WERI-Rb-1 (cell line): ENCODE measurements around the gene TNFAIP8L1.

Source experiments
- DNase-seq: peaks from one replicate; pipeline ENCODE4 v3.0.0-alpha.2; 2020
- H3K27ac ChIP-seq: fragments of 250-450 bp; sonication (Bioruptor Pico); 2 replicates; pipeline ENCODE4 v1.5.1; 2020; ENCODE audit warnings: mild to moderate bottlenecking, moderate library complexity
- H3K27me3 ChIP-seq: fragments of 250-450 bp; sonication (Bioruptor Pico); 2 replicates; pipeline ENCODE4 v1.5.1; 2021; ENCODE audit warnings: mild to moderate bottlenecking, low read depth, moderate library complexity; ENCODE audit not compliant: insufficient read depth, severe bottlenecking
- H3K36me3 ChIP-seq: fragments of 250-450 bp; sonication (Bioruptor Pico); 2 replicates; pipeline ENCODE4 v1.5.1; 2020; ENCODE audit warnings: mild to moderate bottlenecking, moderate library complexity
- H3K4me3 ChIP-seq: 2 replicates; pipeline ENCODE4 v1.5.1; 2011; ENCODE audit warnings: low read depth, mild to moderate bottlenecking, control low read depth, low read length
- H3K9me3 ChIP-seq: fragments of 250-450 bp; sonication (Bioruptor Pico); 2 replicates; pipeline ENCODE4 v1.5.1; 2021; ENCODE audit warnings: mild to moderate bottlenecking, moderate library complexity; ENCODE audit not compliant: severe bottlenecking
- CTCF ChIP-seq: IDR thresholded peaks from 2 replicates; pipeline ENCODE4 v1.5.1; 2011; ENCODE audit warnings: low read depth, mild to moderate bottlenecking, control low read depth, inconsistent platforms, low read length

TNFAIP8L1 gene

GRCh38 chr19:4619668-4620294 is 19.5 kb upstream of the TNFAIP8L1 start:
- no peak overlapping the region for H3K27ac ChIP-seq
- H3K4me3 ChIP-seq: no peak overlapping the region
- TF ChIP-seq CTCF: 0 out of 2 replicates have a peak, but pooled peaks have one; percentile 14
- no peaks in the 10 kb centered on the region for H3K27me3 ChIP-seq
- H3K9me3 ChIP-seq: no peaks in the 10 kb centered on the region
- DNase-seq: no peak
- H3K36me3 ChIP-seq: no peaks in the 10 kb centered on the region

DNA sequence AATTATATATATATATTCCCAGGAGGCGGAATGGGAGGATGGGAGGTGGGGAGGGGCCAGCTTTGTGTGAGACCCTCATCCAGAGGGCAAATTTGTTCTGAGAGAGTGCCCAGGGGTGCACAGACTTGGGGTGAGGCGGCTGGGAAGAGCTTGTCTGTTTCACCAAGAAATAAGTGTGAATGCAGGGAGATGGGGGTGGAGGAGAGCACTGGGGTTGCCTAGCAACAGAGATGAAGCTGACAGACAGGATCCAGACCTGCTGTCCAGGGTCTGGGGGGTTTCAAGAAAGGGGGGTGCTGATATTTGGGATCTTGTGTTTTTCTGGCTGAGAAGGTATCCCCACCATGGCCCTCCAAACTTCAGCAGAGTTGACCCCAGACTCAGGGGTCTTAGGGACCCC is 18.6 kb upstream of the TNFAIP8L1 start:
- Histone ChIP-seq H3K27me3 (no peaks in the 10 kb centered on the region), H3K27ac (no peak overlapping the region), H3K4me3 (no peak overlapping the region), H3K36me3 (no peaks in the 10 kb centered on the region), H3K9me3 (no peaks in the 10 kb centered on the region)
- no peak for DNase-seq
- TF ChIP-seq CTCF: no peak

GRCh38 chr19:4622695-4623421 is 16.5 kb upstream of the TNFAIP8L1 start:
- Histone ChIP-seq H3K27me3 (no peaks in the 10 kb centered on the region), H3K27ac (no peak overlapping the region), H3K9me3 (no peaks in the 10 kb centered on the region), H3K4me3 (no peak overlapping the region), H3K36me3 (no peaks in the 10 kb centered on the region)
- TF ChIP-seq CTCF: 0 out of 2 replicates have a peak, but pooled peaks have one; percentile 15
- peak; percentile 59 for DNase-seq

DNA sequence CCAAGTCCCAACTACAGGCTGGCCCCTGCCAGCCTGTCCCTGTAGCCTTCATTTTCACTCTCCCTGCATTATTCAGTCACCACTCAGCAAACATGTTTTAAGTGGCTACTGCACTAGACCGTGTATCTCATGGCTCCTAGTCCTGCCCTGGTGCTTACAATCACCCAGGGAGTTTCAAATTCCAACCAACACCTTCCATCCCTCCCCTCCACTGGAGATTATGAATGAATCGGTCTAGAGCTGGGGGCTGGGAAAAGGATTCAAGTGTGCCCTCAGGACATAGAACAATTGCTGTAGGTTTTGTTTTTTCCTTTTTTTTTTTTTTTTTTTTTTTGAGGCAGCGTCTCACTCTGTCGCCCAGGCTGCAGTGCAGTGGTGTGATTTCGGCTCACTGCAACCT is 15.0 kb upstream of the TNFAIP8L1 start:
- TF ChIP-seq CTCF: no peak
- Histone ChIP-seq H3K27me3 (no peaks in the 10 kb centered on the region), H3K4me3 (no peak overlapping the region), H3K36me3 (no peaks in the 10 kb centered on the region), H3K9me3 (no peaks in the 10 kb centered on the region), H3K27ac (no peak overlapping the region)
- no peak for DNase-seq

DNA sequence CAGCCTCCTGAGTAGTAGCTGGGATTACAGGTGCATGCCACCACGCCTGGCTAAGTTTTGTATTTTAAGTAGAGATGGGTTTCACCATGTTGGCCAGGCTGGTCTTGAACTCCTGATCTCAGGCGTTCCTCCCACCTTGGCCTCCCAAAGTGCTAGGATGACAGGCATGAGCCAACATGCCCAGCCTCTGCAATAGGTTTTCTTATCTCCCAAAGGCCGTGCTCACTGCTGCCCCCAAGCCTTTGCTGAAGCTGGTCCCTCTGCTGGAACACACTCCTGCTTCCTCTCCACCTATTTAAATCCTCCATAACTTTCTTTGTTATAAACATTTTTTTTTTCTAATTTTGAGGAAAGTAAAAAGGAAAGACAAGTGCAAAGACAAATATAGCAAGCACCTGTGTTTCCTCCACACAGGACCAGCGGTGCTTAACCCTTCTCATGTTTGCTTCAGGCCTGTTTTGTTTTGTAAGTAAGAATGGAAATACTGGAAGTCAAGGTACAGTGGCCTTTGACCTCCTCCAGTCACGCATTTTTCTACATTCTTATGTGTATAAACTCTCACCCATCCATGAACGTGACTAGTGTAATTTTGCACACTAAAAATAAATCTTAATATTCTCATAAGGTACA is 14.5 kb upstream of the TNFAIP8L1 start:
- no peaks in the 10 kb centered on the region for H3K36me3 ChIP-seq
- H3K4me3 ChIP-seq: no peak overlapping the region
- H3K9me3 ChIP-seq: no peaks in the 10 kb centered on the region
- no peak overlapping the region for H3K27ac ChIP-seq
- no peaks in the 10 kb centered on the region for H3K27me3 ChIP-seq
- peak; percentile 63 for TF ChIP-seq CTCF
- DNase-seq: peak; percentile 69
